ENCODE measurements around the gene LRP6. TPM values are rescaled to one million over a fixed set of nuclear protein-coding genes. Genes with fewer than 3 reads are reported as not detected.

The LRP6 gene
- total and polyA plus RNA-seq, 2 experiments from 2014 or later = 29.1 to 73.8 TPM

GRCh38 chr12:12265035-12265434 lies 1.8 kb downstream of the LRP6 start:
- Mint-ChIP-seq H3K4me3 (peak overlapping the region; percentile 95), H3K4me1 (peaks cover 26% of the 10 kb centered on the region), H3K27me3 (ENCODE audit: insufficient read depth, low read depth, poor library complexity) (peaks cover 8% of the 10 kb centered on the region), H3K27ac (no peak overlapping the region), H3K9me3 (no peaks in the 10 kb centered on the region), H3K36me3 (ENCODE audit: low read depth) (peaks cover 17% of the 10 kb centered on the region)
- Histone ChIP-seq H3F3A (replicated peaks; ENCODE audit: low read depth) (peaks cover 3% of the 10 kb centered on the region; the same call in 1 of the 2 replicates), H3K4me3 (peak overlapping the region; percentile 98), H3K27me3 (ENCODE audit: insufficient read depth) (no peaks in the 10 kb centered on the region), H3K9me2 (ENCODE audit: insufficient read depth) (no peaks in the 10 kb centered on the region), H4K20me1 (replicated peaks; ENCODE audit: insufficient read depth) (peaks cover 29% of the 10 kb centered on the region), H3K4me1 (ENCODE audit: insufficient read depth) (peaks cover 18% of the 10 kb centered on the region), H3K79me2 (replicated peaks; ENCODE audit: insufficient read depth) (peaks cover 66% of the 10 kb centered on the region), H3K36me3 (ENCODE audit: insufficient read depth) (no peaks in the 10 kb centered on the region), H3K4me2 (peak overlapping the region; percentile 80), H3K27ac (ENCODE audit: low read depth) (no peak overlapping the region), H2AFZ (no peak overlapping the region)
- no peak for ATAC-seq
- no peak for DNase-seq (ENCODE audit: low spot score)
- no peak for TF ChIP-seq POLR2AphosphoS5 (IDR thresholded peaks at IDR 0.05; ENCODE audit: low read depth)
- TF ChIP-seq JUNB (IDR thresholded peaks at IDR 0.05; ENCODE audit: unreplicated experiment) = no peak
- TF ChIP-seq, protein P1, sequence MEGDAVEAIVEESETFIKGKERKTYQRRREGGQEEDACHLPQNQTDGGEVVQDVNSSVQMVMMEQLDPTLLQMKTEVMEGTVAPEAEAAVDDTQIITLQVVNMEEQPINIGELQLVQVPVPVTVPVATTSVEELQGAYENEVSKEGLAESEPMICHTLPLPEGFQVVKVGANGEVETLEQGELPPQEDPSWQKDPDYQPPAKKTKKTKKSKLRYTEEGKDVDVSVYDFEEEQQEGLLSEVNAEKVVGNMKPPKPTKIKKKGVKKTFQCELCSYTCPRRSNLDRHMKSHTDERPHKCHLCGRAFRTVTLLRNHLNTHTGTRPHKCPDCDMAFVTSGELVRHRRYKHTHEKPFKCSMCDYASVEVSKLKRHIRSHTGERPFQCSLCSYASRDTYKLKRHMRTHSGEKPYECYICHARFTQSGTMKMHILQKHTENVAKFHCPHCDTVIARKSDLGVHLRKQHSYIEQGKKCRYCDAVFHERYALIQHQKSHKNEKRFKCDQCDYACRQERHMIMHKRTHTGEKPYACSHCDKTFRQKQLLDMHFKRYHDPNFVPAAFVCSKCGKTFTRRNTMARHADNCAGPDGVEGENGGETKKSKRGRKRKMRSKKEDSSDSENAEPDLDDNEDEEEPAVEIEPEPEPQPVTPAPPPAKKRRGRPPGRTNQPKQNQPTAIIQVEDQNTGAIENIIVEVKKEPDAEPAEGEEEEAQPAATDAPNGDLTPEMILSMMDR (conservative IDR thresholded peaks at IDR 0.05; ENCODE audit: low read depth in 2 of 2) = no peak
- no peak for TF ChIP-seq ETS1 (IDR thresholded peaks at IDR 0.05)
- TF ChIP-seq ZNF331 (CRISPR knock-in tag; IDR thresholded peaks at IDR 0.05; ENCODE audit: low read depth) = no peak
- no peak for TF ChIP-seq EZH2 (IDR thresholded peaks at IDR 0.05; ENCODE audit: low read depth, unreplicated experiment)
- no peak for TF ChIP-seq STAT1 (IDR thresholded peaks at IDR 0.05; ENCODE audit: unreplicated experiment)
- TF ChIP-seq ZNF114 (CRISPR knock-in tag; IDR thresholded peaks at IDR 0.05) = no peak
- TF ChIP-seq, protein P2, sequence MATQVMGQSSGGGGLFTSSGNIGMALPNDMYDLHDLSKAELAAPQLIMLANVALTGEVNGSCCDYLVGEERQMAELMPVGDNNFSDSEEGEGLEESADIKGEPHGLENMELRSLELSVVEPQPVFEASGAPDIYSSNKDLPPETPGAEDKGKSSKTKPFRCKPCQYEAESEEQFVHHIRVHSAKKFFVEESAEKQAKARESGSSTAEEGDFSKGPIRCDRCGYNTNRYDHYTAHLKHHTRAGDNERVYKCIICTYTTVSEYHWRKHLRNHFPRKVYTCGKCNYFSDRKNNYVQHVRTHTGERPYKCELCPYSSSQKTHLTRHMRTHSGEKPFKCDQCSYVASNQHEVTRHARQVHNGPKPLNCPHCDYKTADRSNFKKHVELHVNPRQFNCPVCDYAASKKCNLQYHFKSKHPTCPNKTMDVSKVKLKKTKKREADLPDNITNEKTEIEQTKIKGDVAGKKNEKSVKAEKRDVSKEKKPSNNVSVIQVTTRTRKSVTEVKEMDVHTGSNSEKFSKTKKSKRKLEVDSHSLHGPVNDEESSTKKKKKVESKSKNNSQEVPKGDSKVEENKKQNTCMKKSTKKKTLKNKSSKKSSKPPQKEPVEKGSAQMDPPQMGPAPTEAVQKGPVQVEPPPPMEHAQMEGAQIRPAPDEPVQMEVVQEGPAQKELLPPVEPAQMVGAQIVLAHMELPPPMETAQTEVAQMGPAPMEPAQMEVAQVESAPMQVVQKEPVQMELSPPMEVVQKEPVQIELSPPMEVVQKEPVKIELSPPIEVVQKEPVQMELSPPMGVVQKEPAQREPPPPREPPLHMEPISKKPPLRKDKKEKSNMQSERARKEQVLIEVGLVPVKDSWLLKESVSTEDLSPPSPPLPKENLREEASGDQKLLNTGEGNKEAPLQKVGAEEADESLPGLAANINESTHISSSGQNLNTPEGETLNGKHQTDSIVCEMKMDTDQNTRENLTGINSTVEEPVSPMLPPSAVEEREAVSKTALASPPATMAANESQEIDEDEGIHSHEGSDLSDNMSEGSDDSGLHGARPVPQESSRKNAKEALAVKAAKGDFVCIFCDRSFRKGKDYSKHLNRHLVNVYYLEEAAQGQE (IDR thresholded peaks at IDR 0.05; ENCODE audit: unreplicated experiment) = no peak
- TF ChIP-seq EZH2phosphoT487 (IDR thresholded peaks at IDR 0.05; ENCODE audit: unreplicated experiment) = no peak
- no peak for TF ChIP-seq CREB1 (CRISPR knock-in tag; IDR thresholded peaks at IDR 0.05; ENCODE audit: low read depth)
- TF ChIP-seq, protein P3, sequence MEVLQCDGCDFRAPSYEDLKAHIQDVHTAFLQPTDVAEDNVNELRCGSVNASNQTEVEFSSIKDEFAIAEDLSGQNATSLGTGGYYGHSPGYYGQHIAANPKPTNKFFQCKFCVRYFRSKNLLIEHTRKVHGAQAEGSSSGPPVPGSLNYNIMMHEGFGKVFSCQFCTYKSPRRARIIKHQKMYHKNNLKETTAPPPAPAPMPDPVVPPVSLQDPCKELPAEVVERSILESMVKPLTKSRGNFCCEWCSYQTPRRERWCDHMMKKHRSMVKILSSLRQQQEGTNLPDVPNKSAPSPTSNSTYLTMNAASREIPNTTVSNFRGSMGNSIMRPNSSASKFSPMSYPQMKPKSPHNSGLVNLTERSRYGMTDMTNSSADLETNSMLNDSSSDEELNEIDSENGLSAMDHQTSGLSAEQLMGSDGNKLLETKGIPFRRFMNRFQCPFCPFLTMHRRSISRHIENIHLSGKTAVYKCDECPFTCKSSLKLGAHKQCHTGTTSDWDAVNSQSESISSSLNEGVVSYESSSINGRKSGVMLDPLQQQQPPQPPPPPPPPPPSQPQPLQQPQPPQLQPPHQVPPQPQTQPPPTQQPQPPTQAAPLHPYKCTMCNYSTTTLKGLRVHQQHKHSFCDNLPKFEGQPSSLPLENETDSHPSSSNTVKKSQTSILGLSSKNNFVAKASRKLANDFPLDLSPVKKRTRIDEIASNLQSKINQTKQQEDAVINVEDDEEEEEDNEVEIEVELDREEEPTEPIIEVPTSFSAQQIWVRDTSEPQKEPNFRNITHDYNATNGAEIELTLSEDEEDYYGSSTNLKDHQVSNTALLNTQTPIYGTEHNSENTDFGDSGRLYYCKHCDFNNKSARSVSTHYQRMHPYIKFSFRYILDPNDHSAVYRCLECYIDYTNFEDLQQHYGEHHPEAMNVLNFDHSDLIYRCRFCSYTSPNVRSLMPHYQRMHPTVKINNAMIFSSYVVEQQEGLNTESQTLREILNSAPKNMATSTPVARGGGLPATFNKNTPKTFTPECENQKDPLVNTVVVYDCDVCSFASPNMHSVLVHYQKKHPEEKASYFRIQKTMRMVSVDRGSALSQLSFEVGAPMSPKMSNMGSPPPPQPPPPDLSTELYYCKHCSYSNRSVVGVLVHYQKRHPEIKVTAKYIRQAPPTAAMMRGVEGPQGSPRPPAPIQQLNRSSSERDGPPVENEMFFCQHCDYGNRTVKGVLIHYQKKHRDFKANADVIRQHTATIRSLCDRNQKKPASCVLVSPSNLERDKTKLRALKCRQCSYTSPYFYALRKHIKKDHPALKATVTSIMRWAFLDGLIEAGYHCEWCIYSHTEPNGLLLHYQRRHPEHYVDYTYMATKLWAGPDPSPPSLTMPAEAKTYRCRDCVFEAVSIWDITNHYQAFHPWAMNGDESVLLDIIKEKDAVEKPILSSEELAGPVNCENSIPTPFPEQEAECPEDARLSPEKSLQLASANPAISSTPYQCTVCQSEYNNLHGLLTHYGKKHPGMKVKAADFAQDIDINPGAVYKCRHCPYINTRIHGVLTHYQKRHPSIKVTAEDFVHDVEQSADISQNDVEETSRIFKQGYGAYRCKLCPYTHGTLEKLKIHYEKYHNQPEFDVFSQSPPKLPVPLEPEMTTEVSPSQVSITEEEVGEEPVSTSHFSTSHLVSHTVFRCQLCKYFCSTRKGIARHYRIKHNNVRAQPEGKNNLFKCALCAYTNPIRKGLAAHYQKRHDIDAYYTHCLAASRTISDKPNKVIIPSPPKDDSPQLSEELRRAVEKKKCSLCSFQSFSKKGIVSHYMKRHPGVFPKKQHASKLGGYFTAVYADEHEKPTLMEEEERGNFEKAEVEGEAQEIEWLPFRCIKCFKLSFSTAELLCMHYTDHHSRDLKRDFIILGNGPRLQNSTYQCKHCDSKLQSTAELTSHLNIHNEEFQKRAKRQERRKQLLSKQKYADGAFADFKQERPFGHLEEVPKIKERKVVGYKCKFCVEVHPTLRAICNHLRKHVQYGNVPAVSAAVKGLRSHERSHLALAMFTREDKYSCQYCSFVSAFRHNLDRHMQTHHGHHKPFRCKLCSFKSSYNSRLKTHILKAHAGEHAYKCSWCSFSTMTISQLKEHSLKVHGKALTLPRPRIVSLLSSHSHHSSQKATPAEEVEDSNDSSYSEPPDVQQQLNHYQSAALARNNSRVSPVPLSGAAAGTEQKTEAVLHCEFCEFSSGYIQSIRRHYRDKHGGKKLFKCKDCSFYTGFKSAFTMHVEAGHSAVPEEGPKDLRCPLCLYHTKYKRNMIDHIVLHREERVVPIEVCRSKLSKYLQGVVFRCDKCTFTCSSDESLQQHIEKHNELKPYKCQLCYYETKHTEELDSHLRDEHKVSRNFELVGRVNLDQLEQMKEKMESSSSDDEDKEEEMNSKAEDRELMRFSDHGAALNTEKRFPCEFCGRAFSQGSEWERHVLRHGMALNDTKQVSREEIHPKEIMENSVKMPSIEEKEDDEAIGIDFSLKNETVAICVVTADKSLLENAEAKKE (CRISPR knock-in tag; IDR thresholded peaks at IDR 0.05) = no peak
- no peak for TF ChIP-seq NANOG (IDR thresholded peaks at IDR 0.05; ENCODE audit: borderline replicate concordance)
